ENCODE data around the gene C1QTNF7.

C1QTNF7 gene

GRCh38 chr4:15427701-15428100, at the start of gene C1QTNF7:
TSS of gene C1QTNF7 (plus strand) at chr4:15428033. CDS start at chr4:15435744, 7,711 bp downstream.
- DNase-seq (no peak), ATAC-seq (ENCODE audit: insufficient read depth, low read depth) (no peak)
- Histone ChIP-seq H3K27ac (ENCODE audit: low read length) (no peak within 1 kb of the TSS), H3K4me2 (ENCODE audit: insufficient read depth, low read length) (no peak within 1 kb of the TSS), H3K9me3 (ENCODE audit: insufficient read depth, low read length, severe bottlenecking) (no peaks in the 10 kb centered on the region), H2AFZ (ENCODE audit: low read depth, low read length) (no peak within 1 kb of the TSS), H3K27me3 (ENCODE audit: insufficient read depth, low read length, poor library complexity) (no peaks in the 10 kb centered on the region), H3K79me2 (ENCODE audit: insufficient read depth, low read length) (no peaks in the 10 kb centered on the region), H3K4me1 (ENCODE audit: insufficient read depth, low read length) (peaks cover 3% of the 10 kb centered on the region; the same call in 1 of the 2 replicates), H4K20me1 (ENCODE audit: insufficient read depth, low read length) (no peaks in the 10 kb centered on the region), H3K36me3 (ENCODE audit: insufficient read depth, low read length) (no peaks in the 10 kb centered on the region), H3K4me3 (ENCODE audit: low read depth in 1 of 2, low read length in 2 of 2) (no peak within 1 kb of the TSS), H3K9ac (ENCODE audit: low read depth, low read length) (no peak within 1 kb of the TSS)
- TF ChIP-seq EZH2 (IDR thresholded peaks at IDR 0.05; ENCODE audit: borderline replicate concordance, low read depth, low read length, severe bottlenecking), result no peak
- TF ChIP-seq, protein P1, sequence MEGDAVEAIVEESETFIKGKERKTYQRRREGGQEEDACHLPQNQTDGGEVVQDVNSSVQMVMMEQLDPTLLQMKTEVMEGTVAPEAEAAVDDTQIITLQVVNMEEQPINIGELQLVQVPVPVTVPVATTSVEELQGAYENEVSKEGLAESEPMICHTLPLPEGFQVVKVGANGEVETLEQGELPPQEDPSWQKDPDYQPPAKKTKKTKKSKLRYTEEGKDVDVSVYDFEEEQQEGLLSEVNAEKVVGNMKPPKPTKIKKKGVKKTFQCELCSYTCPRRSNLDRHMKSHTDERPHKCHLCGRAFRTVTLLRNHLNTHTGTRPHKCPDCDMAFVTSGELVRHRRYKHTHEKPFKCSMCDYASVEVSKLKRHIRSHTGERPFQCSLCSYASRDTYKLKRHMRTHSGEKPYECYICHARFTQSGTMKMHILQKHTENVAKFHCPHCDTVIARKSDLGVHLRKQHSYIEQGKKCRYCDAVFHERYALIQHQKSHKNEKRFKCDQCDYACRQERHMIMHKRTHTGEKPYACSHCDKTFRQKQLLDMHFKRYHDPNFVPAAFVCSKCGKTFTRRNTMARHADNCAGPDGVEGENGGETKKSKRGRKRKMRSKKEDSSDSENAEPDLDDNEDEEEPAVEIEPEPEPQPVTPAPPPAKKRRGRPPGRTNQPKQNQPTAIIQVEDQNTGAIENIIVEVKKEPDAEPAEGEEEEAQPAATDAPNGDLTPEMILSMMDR (IDR thresholded peaks at IDR 0.05; ENCODE audit: borderline replicate concordance, extremely low read depth, low read length, poor library complexity, severe bottlenecking), result no peak

DNA sequence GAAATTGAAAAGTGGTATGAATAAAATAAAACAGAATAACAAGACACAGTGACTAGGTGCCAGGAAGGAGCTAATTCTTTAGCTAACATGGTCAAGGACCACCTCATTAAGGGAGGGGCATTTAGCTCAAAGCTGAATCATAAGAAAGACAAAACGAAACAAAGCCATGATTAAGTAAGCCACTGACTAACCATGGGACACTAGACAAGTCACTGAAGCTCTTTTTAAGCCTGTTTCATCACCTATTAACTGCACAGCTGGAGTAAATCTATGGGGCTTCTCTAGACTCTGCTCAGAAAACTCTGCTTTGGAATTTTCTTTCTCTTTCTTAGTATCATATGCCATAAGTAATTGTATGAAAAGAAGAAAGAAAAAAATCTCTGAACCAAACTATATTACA, 49.8 kb upstream of the C1QTNF7 start:
- Histone ChIP-seq H3K4me2 (ENCODE audit: insufficient read depth, low read length) (no peak overlapping the region), H3K9me3 (ENCODE audit: insufficient read depth, low read length, severe bottlenecking) (no peaks in the 10 kb centered on the region), H3K9ac (ENCODE audit: low read depth, low read length) (no peak overlapping the region), H3K4me3 (ENCODE audit: low read depth in 1 of 2, low read length in 2 of 2) (no peak overlapping the region), H3K4me1 (ENCODE audit: insufficient read depth, low read length) (no peaks in the 10 kb centered on the region), H3K36me3 (ENCODE audit: insufficient read depth, low read length) (no peaks in the 10 kb centered on the region), H4K20me1 (ENCODE audit: insufficient read depth, low read length) (no peaks in the 10 kb centered on the region), H2AFZ (ENCODE audit: low read depth, low read length) (no peak overlapping the region), H3K79me2 (ENCODE audit: insufficient read depth, low read length) (no peaks in the 10 kb centered on the region), H3K27ac (ENCODE audit: low read length) (no peak overlapping the region), H3K27me3 (ENCODE audit: insufficient read depth, low read length, poor library complexity) (no peaks in the 10 kb centered on the region)
- no peak for TF ChIP-seq EZH2 (IDR thresholded peaks at IDR 0.05; ENCODE audit: borderline replicate concordance, low read depth, low read length, severe bottlenecking)
- TF ChIP-seq, protein P1 (IDR thresholded peaks at IDR 0.05; ENCODE audit: borderline replicate concordance, extremely low read depth, low read length, poor library complexity, severe bottlenecking), result no peak
- ATAC-seq (ENCODE audit: insufficient read depth, low read depth) (peak; percentile 37; the same call in 2 of the 3 replicates), DNase-seq (no peak)

DNA sequence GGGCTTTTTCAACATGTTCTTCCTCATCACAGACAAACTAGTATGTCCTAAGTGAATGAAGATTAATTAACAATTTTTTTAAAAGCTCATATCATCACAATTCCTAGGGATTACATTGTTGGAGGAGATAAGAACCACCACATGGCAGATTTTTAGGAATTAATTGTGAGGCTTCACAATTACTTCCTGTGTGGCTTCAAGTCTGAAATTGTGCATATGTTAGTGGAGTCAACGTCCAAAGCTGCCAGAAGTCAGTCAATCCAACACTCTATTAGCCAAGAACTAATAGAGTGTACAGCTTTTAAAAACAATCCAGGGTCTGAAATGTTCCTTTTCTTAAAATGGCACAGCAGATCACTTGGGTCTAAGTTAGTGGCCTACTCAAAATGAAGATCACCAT, 49.3 kb upstream of the C1QTNF7 start:
- no peaks in the 10 kb centered on the region for H3K79me2 ChIP-seq (ENCODE audit: insufficient read depth, low read length)
- TF ChIP-seq, protein P1 (IDR thresholded peaks at IDR 0.05; ENCODE audit: borderline replicate concordance, extremely low read depth, low read length, poor library complexity, severe bottlenecking), result no peak
- TF ChIP-seq EZH2 (IDR thresholded peaks at IDR 0.05; ENCODE audit: borderline replicate concordance, low read depth, low read length, severe bottlenecking), result no peak
- H3K9me3 ChIP-seq (ENCODE audit: insufficient read depth, low read length, severe bottlenecking), result no peaks in the 10 kb centered on the region
- no peak overlapping the region for H3K4me3 ChIP-seq (ENCODE audit: low read depth in 1 of 2, low read length in 2 of 2)
- H3K9ac ChIP-seq (ENCODE audit: low read depth, low read length), result no peak overlapping the region
- no peaks in the 10 kb centered on the region for H4K20me1 ChIP-seq (ENCODE audit: insufficient read depth, low read length)
- DNase-seq (no peak), ATAC-seq (ENCODE audit: insufficient read depth, low read depth) (no peak)
- no peak overlapping the region for H2AFZ ChIP-seq (ENCODE audit: low read depth, low read length)
- H3K4me2 ChIP-seq (ENCODE audit: insufficient read depth, low read length), result no peak overlapping the region
- H3K27me3 ChIP-seq (ENCODE audit: insufficient read depth, low read length, poor library complexity), result no peaks in the 10 kb centered on the region
- H3K27ac ChIP-seq (ENCODE audit: low read length), result no peak overlapping the region
- H3K4me1 ChIP-seq (ENCODE audit: insufficient read depth, low read length), result no peaks in the 10 kb centered on the region
- no peaks in the 10 kb centered on the region for H3K36me3 ChIP-seq (ENCODE audit: insufficient read depth, low read length)

Data from DND-41 (cell line).